ENCODE results near the gene EFNA4.

- TF ChIP-seq CHD2 (IDR thresholded peaks at IDR 0.05; ENCODE audit: low read length, partially characterized antibody) (no peak), RFX5 (IDR thresholded peaks at IDR 0.05) (no peak)
These were observed 41.3 kb downstream of the EFNA4 start for GRCh38 chr1:155104605-155105534.

Measured in A549 (cell line).